Mesendoderm (in vitro differentiated cells): ENCODE measurements around the gene FOS. TPM values are rescaled to one million over a fixed set of nuclear protein-coding genes. Genes with fewer than 3 reads are reported as not detected.

Experiments
- small RNA-seq: library from polyadenylated mRNA; stranded (forward); fragments of <200 nt; extraction: miRNeasy Mini kit (QIAGEN cat#:217004); gene quantifications from one replicate; pipeline ENCODE3, GENCODE V24; 2013; ENCODE audit not compliant: insufficient read depth

Gene FOS

Small RNA genes lying within 50 kb of the gene (small RNA-seq; reads per million reads assigned to genes)
- not detected for gene RF00004
